Body of pancreas (tissue), 4 donors: ENCODE results near the gene FADS6. TPM values are rescaled to one million over a fixed set of nuclear protein-coding genes. Genes with fewer than 3 reads are reported as not detected.

Source experiments
- ATAC-seq: fragments of 150-250 bp; one replicate; pipeline ENCODE4 v1.9.1; 2016
- DNase-seq, 4 donors: peaks; one replicate each; pipeline ENCODE4 v3.0.0-alpha.2; 2019
- H3K27ac ChIP-seq, 4 donors: fragments of 200-600 bp; sonication (generic); 1 replicate in 3 of 4; 2 replicates in 1 of 4; pipeline versions ENCODE4 v1.5.1 to v1.6.1; 2016 to 2019; ENCODE audit warnings: mild to moderate bottlenecking in 1 of 4, mixed read lengths in 1 of 4, moderate library complexity in 1 of 4
- H3K27me3 ChIP-seq, 2 donors: fragments of 200-600 bp; sonication (generic); one replicate each; pipeline ENCODE4 v1.6.0; 2016; ENCODE audit warnings: mild to moderate bottlenecking in 1 of 2
- H3K36me3 ChIP-seq, 2 donors: fragments of 200-600 bp; sonication (generic); replicated peaks in 1 of 2; 2 replicates each; pipeline ENCODE4 v1.5.1; 2016; ENCODE audit warnings: low read depth in 2 of 2; ENCODE audit not compliant: insufficient read depth in 1 of 2
- H3K4me1 ChIP-seq: fragments of 200-600 bp; sonication (generic); one replicate; pipeline ENCODE4 v1.6.0; 2016
- H3K4me3 ChIP-seq, 2 donors: fragments of 200-600 bp; sonication (generic); 1 replicate in 1 of 2; 2 replicates in 1 of 2; pipeline ENCODE4 v1.5.1; 2016 to 2019
- H3K9me3 ChIP-seq, 3 donors: fragments of 200-600 bp; sonication (generic); 1 replicate in 2 of 3; 2 replicates in 1 of 3; pipeline ENCODE4 v1.5.1; 2016
- CTCF ChIP-seq, 7 experiments: fragments of 450-650 bp in 4 of 7; fragments of 200-600 bp in 3 of 7; sonication (generic) in 3 of 7; IDR thresholded peaks; one replicate each; pipeline ENCODE4 v1.5.1; 2016 to 2019; ENCODE audit warnings: antibody characterized with exemption in 7 of 7
- POLR2A ChIP-seq, 3 donors: fragments of 450-650 bp; IDR thresholded peaks; one replicate each; pipeline ENCODE4 v1.6.1; 2016; ENCODE audit warnings: antibody characterized with exemption in 3 of 3, mild to moderate bottlenecking in 2 of 3
- WGBS, 2 donors: methylation state at CpG; one replicate each; pipeline ENCODE4 v1.1.5; 2017; 5-methylcytosine and 5-hydroxymethylcytosine counted together
- intact Hi-C: fragments of 100-400 bp; cut with DNase I; formaldehyde crosslinking; loops from one replicate; pipeline ENCODE4 v1.15.1; 2023
- total RNA-seq, 2 donors: library from RNA; depleted of rRNA; stranded (reverse); fragments of >200 nt; gene quantifications; one replicate each; pipeline ENCODE4 v1.1.0, GENCODE V29; 2016

The FADS6 gene
- total RNA-seq, 2 donors from 2014 or later: not detected

DNA sequence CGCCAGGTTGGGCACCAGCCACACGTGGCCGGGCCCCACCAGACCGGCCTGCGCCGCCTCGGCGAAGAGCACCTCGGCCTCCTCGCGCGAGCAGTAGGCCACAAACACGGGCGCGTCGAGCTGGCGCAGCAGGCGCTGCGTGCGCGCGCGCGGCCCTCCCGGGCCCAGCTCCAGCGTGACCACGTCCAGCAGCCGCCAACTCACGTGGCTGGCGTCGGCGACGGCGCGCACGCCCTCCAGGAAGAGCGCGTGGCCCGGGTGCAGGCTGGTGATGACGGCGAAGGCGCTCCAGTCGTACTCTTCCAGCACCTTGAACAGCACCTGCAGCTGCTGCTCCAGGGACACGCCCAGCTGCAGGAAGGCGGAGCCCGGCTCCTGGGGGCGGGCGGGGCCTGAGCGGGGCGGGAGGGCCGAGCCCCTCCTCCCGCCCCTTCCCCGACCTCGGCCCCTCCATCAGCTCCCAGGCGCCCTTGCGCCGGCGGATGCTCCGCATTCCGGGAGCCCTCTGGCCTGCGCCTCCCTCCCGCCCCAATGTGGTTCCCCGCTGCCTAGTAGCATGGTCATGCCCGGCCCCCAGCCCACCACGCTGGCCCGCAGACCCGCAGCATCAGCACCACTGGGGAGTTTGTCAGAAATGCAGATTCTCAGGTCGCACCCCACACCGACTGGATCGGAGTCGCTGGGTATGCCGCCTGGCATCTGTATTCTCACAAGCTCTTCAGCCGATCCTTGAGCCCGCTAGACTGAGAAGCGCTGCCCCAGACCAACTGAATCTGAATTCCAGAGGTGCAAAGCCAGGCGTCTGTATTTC is 41.0 kb downstream of the FADS6 start:
- intact Hi-C loops: no loop called here
- Histone ChIP-seq H3K4me3 (no peak overlapping the region), H3K36me3 (no peaks in the 10 kb centered on the region), H3K4me1 (peaks cover 10% of the 10 kb centered on the region), H3K27ac (no peak overlapping the region), H3K9me3 (no peaks in the 10 kb centered on the region), H3K27me3 (peaks cover 0 to 26% of the 10 kb centered on the region in 2 donors)
- ATAC-seq (peak; percentile 58), DNase-seq (peak in 3 of 4 donors; percentile 22 to 40 (median 40))
- no peak for TF ChIP-seq CTCF (IDR thresholded peaks at IDR 0.05)
- no peak for TF ChIP-seq POLR2A (IDR thresholded peaks at IDR 0.05)
- 1 to 12% methylated on average over 21 to 62 of the region's 76 CpGs for WGBS, 2 donors

DNA sequence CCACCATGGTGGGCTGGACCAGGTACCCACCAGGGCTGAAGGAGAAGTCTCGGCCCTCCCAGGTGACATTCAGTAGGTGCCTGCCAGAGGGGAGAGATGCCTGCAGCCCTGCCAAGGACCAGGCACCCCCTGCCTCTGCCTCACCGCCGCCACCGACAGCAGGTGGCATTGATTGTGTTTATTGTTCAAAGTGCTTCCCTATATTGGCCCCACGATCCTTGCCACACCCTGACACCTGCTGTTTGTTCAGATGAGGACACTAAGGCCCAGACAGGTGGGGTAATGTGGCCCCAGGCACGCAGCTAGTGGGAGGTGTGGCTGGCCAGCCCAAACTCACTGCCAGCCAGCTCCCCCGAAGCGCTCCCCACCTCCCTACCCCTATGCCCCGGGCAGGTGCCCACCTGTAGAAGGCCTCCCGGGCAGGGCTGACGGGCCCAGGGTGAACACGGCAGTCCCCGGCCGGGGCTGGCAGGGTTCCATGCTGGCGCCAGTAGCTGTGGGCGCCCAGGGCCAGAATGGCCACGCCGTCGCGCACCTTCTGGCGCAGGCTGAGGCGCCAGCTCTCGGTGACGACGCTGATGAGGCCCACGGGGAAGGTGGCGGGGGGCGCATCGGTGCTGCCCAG is 41.7 kb downstream of the FADS6 start:
- DNase-seq: no peak
- intact Hi-C loops: no loop called here
- H3K9me3 ChIP-seq: no peaks in the 10 kb centered on the region
- H3K27ac ChIP-seq: no peak overlapping the region
- WGBS, 2 donors: 20 to 45% methylated on average over 2 to 17 of the region's 29 CpGs
- TF ChIP-seq POLR2A (IDR thresholded peaks at IDR 0.05): no peak
- TF ChIP-seq CTCF (IDR thresholded peaks at IDR 0.05): no peak
- ATAC-seq: no peak
- H3K36me3 ChIP-seq: no peaks in the 10 kb centered on the region
- peaks cover 0 to 26% of the 10 kb centered on the region in 2 donors for H3K27me3 ChIP-seq
- peaks cover 10% of the 10 kb centered on the region for H3K4me1 ChIP-seq
- H3K4me3 ChIP-seq: no peak overlapping the region

DNA sequence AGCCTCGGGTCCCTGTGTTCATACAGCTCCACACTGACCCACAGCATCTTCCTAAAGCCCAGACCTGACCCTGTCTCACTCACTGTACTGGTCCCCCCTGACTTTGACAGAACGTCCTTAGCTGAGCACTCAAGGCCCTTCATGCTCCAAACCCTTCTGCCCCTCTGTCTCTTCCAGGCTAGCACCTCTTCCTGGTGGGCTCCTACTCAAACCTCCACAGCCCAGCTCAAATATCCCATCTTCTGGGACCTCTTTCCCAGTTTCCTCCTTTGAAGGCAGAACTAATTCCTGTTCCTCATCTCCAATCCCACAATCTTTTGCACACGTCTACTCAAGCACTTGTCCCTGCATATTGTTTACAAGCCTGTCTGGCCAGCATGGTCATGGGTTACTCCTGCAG is 42.5 kb downstream of the FADS6 start:
- peaks cover 0 to 26% of the 10 kb centered on the region in 2 donors for H3K27me3 ChIP-seq
- H3K4me1 ChIP-seq: peaks cover 10% of the 10 kb centered on the region
- intact Hi-C loops: no loop called here
- no peak overlapping the region for H3K4me3 ChIP-seq
- TF ChIP-seq POLR2A (IDR thresholded peaks at IDR 0.05) (no peak), CTCF (IDR thresholded peaks at IDR 0.05) (no peak)
- H3K27ac ChIP-seq: no peak overlapping the region
- H3K36me3 ChIP-seq: no peaks in the 10 kb centered on the region
- WGBS, 2 donors: 41 to 47% methylated on average over 3 of the region's 3 CpGs
- DNase-seq (no peak), ATAC-seq (no peak)
- H3K9me3 ChIP-seq: no peaks in the 10 kb centered on the region

DNA sequence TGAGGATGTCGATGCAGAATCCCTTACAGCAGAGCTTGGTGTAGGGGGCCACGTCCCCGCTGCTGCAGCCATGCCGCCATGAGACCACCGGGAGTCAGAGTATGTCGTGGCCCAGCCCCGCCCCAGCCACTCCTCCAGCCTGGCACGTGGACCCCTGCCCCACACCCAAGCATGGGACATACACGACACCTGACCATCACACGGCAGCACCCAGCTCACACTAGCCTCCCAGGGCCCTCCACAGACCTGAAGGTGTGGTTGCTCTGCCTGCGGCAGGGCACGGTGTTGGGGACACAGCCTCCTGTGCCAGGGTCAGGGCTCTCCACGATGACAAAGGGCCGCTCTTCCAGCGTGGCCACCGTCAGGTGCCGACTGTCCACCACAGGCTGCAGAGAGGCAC is 43.1 kb downstream of the FADS6 start:
- Histone ChIP-seq H3K27me3 (peaks cover 0 to 26% of the 10 kb centered on the region in 2 donors), H3K4me3 (no peak overlapping the region), H3K9me3 (no peaks in the 10 kb centered on the region), H3K36me3 (no peaks in the 10 kb centered on the region), H3K27ac (no peak overlapping the region), H3K4me1 (peaks cover 10% of the 10 kb centered on the region)
- no peak for TF ChIP-seq POLR2A (IDR thresholded peaks at IDR 0.05)
- no peak for TF ChIP-seq CTCF (IDR thresholded peaks at IDR 0.05)
- DNase-seq (no peak), ATAC-seq (no peak)
- 74% methylated on average over 17 of the region's 17 CpGs; no CpG with 5 or more reads in 1 of the 2 donors for WGBS, 2 donors
- intact Hi-C loops: no loop called here
